Measurements from ENCODE around the gene SPHK2. TPM values are rescaled to one million over a fixed set of nuclear protein-coding genes. Genes with fewer than 3 reads are reported as not detected.
"Not testable (repeated sequence)": the region's sequence is repeated elsewhere in the genome, so short reads cannot be mapped to it uniquely, and the experiment has no call there.

The SPHK2 gene
- polyA plus RNA-seq, 3 donors = 8.5 to 9.4 (median 9.1) TPM

- no peak overlapping the region for H3K4me3 ChIP-seq (replicated peaks in 1 of 3; ENCODE audit: low read depth in 2 of 3, low read length in 3 of 3)
- peaks cover 0 to 5% of the 10 kb centered on the region in 2 donors for H3K27me3 ChIP-seq (ENCODE audit: control insufficient read depth in 2 of 2, insufficient read depth in 2 of 2, low read length in 2 of 2)
- intact Hi-C loops (cut with micrococcal nuclease) = no loop called here
- H3K9ac ChIP-seq (ENCODE audit: insufficient read depth, low read length, poor library complexity, severe bottlenecking) = no peak overlapping the region
- peak overlapping the region; percentile 13 for H2AFZ ChIP-seq (ENCODE audit: insufficient read depth, low read depth, low read length, poor library complexity, severe bottlenecking)
- Mint-ChIP-seq H3K36me3 (no peaks in the 10 kb centered on the region), H3K27ac (no peak overlapping the region), H3K4me3 (no peak overlapping the region), H3K27me3 (ENCODE audit: low read depth in 3 of 3) (peaks cover 10 to 25% (median 21%) of the 10 kb centered on the region in 3 donors), H3K4me1 (no peaks in the 10 kb centered on the region), H3K9me3 (peaks cover 0 to 3% (median 0%) of the 10 kb centered on the region in 7 donors)
- H3K9me3 ChIP-seq (replicated peaks in 1 of 2; ENCODE audit: control insufficient read depth in 1 of 2, insufficient read depth in 1 of 2, low read length in 2 of 2) = no peaks in the 10 kb centered on the region
- H3K4me1 ChIP-seq (ENCODE audit: control insufficient read depth in 1 of 2, insufficient read depth in 2 of 2, low read length in 2 of 2) = no peaks in the 10 kb centered on the region
- no peaks in the 10 kb centered on the region for H3K79me2 ChIP-seq (ENCODE audit: insufficient read depth, low read length)
- no peak overlapping the region for H3K27ac ChIP-seq (ENCODE audit: low read depth in 1 of 2, low read length in 2 of 2)
- no peak for DNase-seq
- H3K36me3 ChIP-seq (replicated peaks in 1 of 2; ENCODE audit: control insufficient read depth in 1 of 2, insufficient read depth in 2 of 2, low read length in 2 of 2) = no peaks in the 10 kb centered on the region
- no peaks in the 10 kb centered on the region for H4K20me1 ChIP-seq (ENCODE audit: insufficient read depth, low read length)
- H3K4me2 ChIP-seq (replicated peaks; ENCODE audit: extremely low read depth, low read length, poor library complexity, severe bottlenecking) = no peak overlapping the region
- no peak for TF ChIP-seq CTCF (IDR thresholded peaks at IDR 0.05)
- WGBS (ENCODE audit: insufficient coverage) = 96% methylated on average over 12 of the region's 12 CpGs
Measured at GRCh38 chr19:48573163-48573505, 46.2 kb upstream of the SPHK2 start.

GRCh38 chr19:48575931-48576622, 43.2 kb upstream of the SPHK2 start:
- H3K27me3 ChIP-seq (ENCODE audit: control insufficient read depth in 2 of 2, insufficient read depth in 2 of 2, low read length in 2 of 2) = no peaks in the 10 kb centered on the region
- TF ChIP-seq CTCF (IDR thresholded peaks at IDR 0.05) = no peak
- no peaks in the 10 kb centered on the region for H3K4me1 ChIP-seq (ENCODE audit: control insufficient read depth in 1 of 2, insufficient read depth in 2 of 2, low read length in 2 of 2)
- H3K79me2 ChIP-seq (ENCODE audit: insufficient read depth, low read length) = no peaks in the 10 kb centered on the region
- Mint-ChIP-seq H3K27ac (peak overlapping the region in 1 of 7 donors; percentile 2), H3K36me3 (no peaks in the 10 kb centered on the region), H3K4me3 (peak overlapping the region in 1 of 2 donors; percentile 16), H3K27me3 (ENCODE audit: low read depth in 3 of 3) (peaks cover 3 to 10% (median 5%) of the 10 kb centered on the region in 3 donors), H3K9me3 (peaks cover 0 to 5% (median 0%) of the 10 kb centered on the region in 7 donors), H3K4me1 (no peaks in the 10 kb centered on the region)
- no peak overlapping the region for H3K27ac ChIP-seq (ENCODE audit: low read depth in 1 of 2, low read length in 2 of 2)
- no peaks in the 10 kb centered on the region for H4K20me1 ChIP-seq (ENCODE audit: insufficient read depth, low read length)
- no peak for DNase-seq
- H3K4me3 ChIP-seq (replicated peaks in 1 of 3; ENCODE audit: low read depth in 2 of 3, low read length in 3 of 3) = no peak overlapping the region
- H3K9me3 ChIP-seq (replicated peaks in 1 of 2; ENCODE audit: control insufficient read depth in 1 of 2, insufficient read depth in 1 of 2, low read length in 2 of 2) = no peaks in the 10 kb centered on the region
- 80% methylated on average over 1 of the region's 23 CpGs for WGBS (ENCODE audit: insufficient coverage)
- H3K9ac ChIP-seq (ENCODE audit: insufficient read depth, low read length, poor library complexity, severe bottlenecking) = no peak overlapping the region
- no peaks in the 10 kb centered on the region for H3K36me3 ChIP-seq (replicated peaks in 1 of 2; ENCODE audit: control insufficient read depth in 1 of 2, insufficient read depth in 2 of 2, low read length in 2 of 2)
- intact Hi-C loops (cut with micrococcal nuclease) = no loop called here
- no peak overlapping the region for H3K4me2 ChIP-seq (replicated peaks; ENCODE audit: extremely low read depth, low read length, poor library complexity, severe bottlenecking)
- H2AFZ ChIP-seq (ENCODE audit: insufficient read depth, low read depth, low read length, poor library complexity, severe bottlenecking) = no peak overlapping the region

GRCh38 chr19:48577908-48578307, 41.4 kb upstream of the SPHK2 start:
- not testable (repeated sequence) for H3K4me1 Mint-ChIP-seq

More at GRCh38 chr19:48577908-48578307, 41.4 kb upstream of the SPHK2 start:
- H3K27me3 ChIP-seq (ENCODE audit: control insufficient read depth in 2 of 2, insufficient read depth in 2 of 2, low read length in 2 of 2); H3K4me1 ChIP-seq (ENCODE audit: control insufficient read depth in 1 of 2, insufficient read depth in 2 of 2, low read length in 2 of 2); H3K9me3 Mint-ChIP-seq; H3K4me3 ChIP-seq (replicated peaks in 1 of 3; ENCODE audit: low read depth in 2 of 3, low read length in 3 of 3); H3K27ac ChIP-seq (ENCODE audit: low read depth in 1 of 2, low read length in 2 of 2); H2AFZ ChIP-seq (ENCODE audit: insufficient read depth, low read depth, low read length, poor library complexity, severe bottlenecking); H4K20me1 ChIP-seq (ENCODE audit: insufficient read depth, low read length); H3K36me3 ChIP-seq (replicated peaks in 1 of 2; ENCODE audit: control insufficient read depth in 1 of 2, insufficient read depth in 2 of 2, low read length in 2 of 2); H3K9me3 ChIP-seq (replicated peaks in 1 of 2; ENCODE audit: control insufficient read depth in 1 of 2, insufficient read depth in 1 of 2, low read length in 2 of 2); H3K36me3 Mint-ChIP-seq; H3K27ac Mint-ChIP-seq; intact Hi-C loops (cut with micrococcal nuclease); H3K79me2 ChIP-seq (ENCODE audit: insufficient read depth, low read length); H3K9ac ChIP-seq (ENCODE audit: insufficient read depth, low read length, poor library complexity, severe bottlenecking); H3K4me2 ChIP-seq (replicated peaks; ENCODE audit: extremely low read depth, low read length, poor library complexity, severe bottlenecking); H3K4me3 Mint-ChIP-seq; DNase-seq; H3K27me3 Mint-ChIP-seq (ENCODE audit: low read depth in 3 of 3): not testable (repeated sequence)
- WGBS (ENCODE audit: insufficient coverage) = 95% methylated on average over 5 of the region's 7 CpGs
